GM18868 (cell line): ENCODE measurements around the gene FRMD4A.

Experiments
- ATAC-seq: cut with Tn5 transposase; IDR thresholded peaks from one replicate; pipeline ENCODE4 v1.9.1; 2021; ENCODE audit warnings: mild to moderate bottlenecking, moderate library complexity; ENCODE audit not compliant: unreplicated experiment

FRMD4A gene

DNA sequence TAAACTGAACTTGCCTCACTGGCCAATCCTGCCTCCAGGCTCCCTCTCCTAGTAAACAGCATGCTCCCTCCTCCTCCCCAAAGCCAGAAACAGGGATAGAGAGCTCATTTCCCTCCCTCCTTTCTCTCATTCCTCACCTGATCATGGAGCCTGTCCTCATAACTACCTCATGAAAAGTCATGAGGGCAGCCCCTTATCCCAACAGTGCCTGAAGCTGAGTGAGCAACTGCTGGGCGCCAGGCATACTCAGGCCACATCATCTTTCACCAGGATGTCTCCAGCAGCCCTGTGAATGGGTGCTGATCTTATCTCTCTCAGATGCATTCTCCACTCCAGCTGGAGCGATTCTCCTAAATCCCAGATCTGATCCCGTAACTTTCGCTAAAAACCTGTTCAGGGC is 436.8 kb downstream of the FRMD4A start:
- no peak for ATAC-seq

DNA sequence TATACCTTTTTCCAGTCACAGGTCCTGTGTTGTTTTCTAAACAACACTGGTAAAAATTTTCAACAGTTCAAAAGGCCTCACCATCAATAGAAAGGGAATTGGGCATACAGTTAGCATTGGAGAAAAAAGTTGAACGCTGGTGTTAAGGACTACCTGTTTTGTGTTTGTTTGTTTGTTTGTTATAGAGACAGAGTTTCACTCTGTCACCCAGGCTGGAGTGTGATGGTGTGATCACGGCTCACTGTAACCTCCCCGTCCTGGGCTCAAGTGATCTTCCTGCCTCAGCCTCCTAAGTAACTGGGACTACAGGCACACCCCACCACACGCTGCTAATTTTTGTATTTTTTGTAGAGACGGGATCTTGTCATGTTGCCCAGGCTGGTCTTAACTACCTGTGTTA is 437.9 kb downstream of the FRMD4A start:
- no peak for ATAC-seq

DNA sequence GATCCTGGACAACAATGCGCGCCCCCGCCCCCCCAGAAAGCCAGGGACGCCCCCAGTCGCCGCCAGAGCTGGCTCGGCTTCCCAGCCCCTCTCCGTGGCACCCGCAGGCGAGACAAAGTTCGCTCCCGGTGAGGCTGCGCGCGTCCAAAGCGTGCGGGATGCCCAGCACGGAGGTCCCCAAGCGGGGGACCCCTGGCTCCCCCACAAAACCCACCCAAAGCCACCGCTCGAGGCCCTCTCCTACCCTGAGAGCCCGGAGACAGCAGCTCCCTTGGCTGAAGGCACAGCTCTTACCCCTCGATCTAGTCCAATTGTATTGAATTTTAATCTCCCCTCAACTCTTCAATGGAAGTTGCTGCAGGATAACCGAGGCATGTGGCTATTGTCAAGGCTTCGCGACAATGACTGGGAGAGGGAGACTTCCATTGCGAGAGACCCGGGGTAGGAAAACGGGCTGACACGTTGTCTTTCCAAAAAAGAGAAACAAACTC is 438.7 kb downstream of the FRMD4A start:
- no peak for ATAC-seq

DNA sequence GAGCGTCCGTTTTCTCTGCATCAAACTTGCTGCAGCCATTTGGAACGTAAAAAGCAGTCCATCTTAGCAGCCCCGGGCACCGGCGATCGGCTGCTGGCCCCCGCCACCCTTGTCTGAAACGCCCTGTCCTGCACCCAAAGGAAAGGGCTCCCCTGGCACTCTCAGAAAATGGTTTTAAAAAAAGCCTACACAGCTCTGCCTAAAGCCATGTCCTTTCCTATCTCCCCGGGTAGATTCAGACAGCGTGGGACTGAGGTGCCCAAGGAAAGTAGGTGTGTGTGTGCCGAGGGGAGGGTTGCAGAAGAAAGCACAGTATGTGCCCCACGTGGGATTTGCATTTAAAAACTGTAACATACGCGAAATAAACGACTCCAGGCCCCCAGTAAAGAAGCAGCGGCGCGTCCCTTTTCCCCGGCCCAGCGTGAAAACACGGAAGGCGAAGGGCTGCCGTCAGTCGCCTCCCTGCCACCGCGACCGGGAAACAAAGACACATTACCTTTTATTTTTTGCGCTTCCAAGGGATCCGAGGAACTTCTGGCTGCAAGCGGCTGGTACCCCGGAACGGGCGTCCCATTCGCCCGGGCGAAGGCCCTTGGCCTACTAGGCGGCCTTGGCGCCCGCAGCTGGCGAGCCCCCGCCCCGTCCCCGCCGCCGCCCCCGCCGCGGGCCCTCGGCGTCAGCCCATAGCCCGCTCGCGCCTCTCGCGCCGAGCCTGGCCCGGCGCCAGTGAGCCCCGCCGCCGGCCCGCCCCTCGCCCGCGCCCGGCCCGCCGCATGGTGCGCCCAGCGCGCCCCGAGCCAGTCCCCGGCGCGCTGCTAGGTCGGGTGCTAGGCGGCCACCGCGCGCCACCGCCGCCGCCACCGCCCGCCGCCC is 439.4 kb downstream of the FRMD4A start:
- peak; percentile 32 for ATAC-seq

DNA sequence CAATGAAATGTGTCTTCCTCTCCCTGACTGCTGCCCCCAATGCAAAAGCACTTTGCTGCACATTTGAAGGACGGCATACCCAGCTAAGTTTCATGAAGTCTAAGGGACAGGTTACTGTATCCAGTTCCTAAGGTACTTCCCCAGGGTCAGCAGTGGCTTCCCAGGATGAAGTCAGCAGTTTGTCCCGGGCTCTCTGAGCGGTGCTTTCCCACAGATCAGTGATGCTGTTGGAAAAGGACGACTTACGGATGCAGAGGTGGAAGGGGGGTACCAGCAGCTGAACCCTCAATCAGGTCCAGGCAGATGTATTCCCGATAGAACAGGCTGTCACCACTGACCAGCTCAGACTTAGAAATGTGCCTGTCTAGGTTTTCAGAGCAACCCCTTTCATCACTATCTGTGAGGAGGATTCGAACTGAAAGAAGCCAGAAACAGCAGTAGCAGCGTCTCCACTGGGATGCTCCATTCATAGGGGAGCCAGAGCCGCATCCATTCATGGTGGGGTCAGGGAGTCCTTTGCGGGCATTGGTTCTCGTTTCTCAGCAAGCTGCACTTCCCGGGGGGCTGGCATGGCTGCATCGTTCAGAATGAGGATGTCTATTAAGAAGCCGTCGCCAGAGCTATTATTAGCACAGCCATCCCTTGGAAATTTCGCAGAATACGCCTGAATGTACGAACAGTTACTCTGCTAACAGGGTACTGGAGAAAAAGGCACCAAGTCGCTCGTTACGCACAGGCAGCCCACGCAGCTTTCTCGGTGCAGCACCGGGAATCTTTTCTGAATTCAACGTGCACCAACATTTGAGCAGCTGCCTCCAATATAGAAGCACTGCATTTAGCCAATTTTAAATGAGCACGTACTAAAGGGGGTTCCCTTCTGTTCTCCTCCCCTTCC is 440.2 kb downstream of the FRMD4A start:
- ATAC-seq = no peak

DNA sequence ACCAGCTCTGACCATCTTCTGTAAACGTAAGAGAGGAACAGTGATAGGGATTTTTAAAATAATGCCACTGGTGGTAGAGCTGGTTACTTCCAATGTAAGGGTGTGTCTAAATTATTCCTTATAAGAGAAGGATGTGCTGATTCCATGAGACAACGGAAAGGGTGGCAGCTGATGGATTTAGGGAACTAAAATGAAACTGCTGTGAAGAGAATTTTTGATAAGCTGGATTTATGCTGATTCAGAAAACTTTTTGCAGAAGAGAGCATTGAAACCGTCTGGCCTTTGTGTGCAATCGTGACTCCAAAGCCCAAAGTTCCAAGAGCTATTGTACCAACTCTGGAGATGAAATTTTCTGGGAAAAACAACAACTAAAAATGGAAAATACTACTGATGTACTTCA is 443.0 kb downstream of the FRMD4A start:
- ATAC-seq = no peak

DNA sequence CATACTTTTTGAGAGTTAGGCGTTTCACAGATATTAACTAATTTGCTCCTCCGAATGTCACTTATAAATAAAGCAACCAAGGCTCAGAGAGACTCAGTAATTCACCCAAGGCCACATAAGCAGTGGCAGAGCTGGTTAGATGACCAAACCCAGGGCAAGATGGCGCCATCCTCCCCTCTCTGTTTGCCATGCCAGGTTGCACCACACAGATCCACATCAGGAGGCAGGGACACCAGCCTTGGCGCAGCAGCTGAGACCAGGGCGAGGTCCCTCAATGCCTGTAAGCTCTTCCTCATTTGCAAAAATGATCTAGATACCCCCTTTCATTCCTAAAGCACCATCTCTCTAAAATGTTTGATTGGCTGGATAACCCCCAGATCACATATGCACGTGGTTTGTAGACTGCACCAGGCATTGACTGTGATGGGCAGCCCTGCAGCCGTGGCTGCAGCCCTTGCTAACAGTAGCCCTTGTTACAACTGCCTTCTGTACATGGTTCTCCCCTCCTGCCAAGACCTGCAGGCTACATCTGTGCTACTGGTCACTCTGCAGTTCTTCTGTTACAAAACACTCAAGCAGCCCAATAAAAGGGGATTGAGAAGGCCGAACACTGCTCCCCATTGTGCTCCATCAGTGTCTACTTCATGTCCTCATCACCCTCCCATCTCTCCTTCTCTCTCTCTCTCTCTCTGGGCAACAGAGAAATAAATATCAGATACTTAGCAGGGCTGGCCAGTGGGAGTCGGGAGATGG is 445.3 kb downstream of the FRMD4A start:
- no peak for ATAC-seq

DNA sequence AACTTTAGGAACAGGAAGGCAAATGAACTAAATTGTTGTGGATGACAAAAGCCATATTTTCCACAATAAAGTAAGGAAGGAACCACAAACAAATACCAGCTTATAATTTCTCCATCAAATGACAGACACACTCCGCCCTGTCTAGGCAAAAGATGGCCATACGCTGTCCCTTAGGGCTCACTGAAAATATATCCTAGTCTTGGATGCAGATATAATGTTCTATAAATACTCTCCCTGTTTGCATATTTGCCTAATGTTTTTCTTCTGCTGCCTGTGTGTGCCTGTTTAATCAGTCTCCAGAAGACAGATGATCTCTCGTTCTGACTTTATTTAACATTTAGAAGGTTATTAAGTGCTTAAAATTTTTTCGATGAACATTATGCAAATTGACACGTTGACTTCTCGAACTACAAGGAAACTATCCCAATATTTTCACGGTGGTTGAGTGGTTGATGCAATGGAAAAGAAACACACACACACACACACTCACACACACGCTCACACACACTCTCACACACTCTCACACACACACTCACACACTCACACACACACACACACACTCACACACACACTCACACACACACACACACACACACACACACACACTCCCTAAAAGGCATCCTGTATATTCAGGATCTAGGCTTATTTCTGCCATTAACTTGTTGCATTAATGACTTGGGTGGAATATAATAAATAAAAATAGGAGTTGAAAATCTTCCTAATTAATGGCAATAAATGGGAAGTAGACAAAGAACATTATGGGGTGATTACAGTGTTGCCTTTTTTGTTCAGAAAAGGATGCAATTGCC is 446.9 kb downstream of the FRMD4A start:
- no peak for ATAC-seq

- ATAC-seq = peak; percentile 40
Measured at GRCh38 chr10:13882119-13882711, 448.5 kb downstream of the FRMD4A start.

GRCh38 chr10:13880760-13881159 is 450.0 kb downstream of the FRMD4A start:
- ATAC-seq = no peak

DNA sequence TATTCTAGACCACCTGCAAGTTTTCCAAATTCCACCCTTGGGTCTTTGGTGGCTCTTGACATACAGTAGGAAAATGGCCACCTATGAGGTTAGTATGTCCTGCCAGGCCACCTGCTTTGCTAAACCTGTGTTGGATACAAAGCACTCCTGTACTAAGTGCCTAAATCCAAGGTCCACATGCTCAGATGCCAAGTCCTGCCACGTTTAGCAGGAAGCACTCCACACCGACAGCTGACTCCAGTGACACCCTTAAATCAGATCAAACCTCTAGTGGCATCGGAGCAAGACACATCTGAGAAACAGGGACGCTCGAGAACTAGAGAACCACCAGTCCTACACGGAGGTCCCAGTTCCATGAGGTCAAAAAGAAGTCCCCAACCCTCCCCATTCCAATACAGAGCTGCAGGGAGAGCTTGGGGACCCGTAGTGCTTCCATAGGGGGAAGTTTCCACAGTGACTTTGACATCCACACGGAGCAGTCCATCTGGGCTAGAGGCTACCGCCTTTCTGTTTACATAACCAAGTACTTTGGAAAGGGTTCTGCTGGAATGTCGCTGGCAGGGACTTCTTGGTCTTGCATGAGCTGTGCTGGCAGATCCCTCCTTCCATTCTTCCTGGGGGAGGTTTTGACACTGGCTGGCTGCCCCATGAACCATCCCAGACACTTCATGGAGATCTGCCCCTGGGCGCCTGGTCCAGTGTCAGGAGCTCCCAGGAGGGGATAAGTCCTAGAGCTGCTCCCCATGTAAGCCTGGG is 453.4 kb downstream of the FRMD4A start:
- no peak for ATAC-seq

DNA sequence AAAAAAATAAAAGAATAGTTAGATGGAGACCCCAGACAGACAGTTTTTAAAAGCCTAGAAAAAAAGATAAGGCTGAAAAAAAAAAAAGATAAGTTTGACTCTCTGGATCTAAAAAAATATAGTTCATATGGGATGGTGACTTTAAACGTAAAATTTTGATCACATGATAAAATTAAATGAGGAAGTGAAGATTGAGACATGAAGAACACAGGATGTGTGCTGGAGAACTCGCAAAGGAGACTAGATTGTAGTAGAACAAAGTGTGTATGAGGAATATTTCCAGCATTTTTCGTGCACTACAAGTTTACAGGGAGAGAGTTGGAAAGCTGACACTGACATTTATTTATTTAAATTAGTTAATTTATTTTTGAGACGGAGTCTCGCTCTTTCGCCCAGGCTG is 457.5 kb downstream of the FRMD4A start:
- peak; percentile 66 for ATAC-seq

- ATAC-seq = no peak
Measured at GRCh38 chr10:13872411-13872810, 458.3 kb downstream of the FRMD4A start.

DNA sequence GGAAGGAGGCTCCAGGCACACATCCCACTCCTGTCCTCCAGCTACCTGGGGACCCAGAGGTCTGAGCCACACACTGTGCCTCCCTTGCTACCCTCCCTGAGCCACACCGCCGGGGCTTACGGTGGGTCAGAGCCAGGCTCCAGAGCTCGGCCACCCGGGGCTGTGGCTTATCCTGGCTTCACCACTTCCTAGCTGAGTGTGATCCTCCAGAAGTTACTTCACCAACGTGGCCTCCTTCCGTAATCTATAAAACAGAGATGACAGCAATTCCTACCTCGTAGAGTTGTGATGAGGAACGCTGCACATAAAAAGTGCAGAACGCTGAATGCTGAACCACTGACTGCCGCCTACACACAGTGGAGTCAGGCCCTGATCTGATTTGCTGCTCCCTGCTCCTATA is 458.9 kb downstream of the FRMD4A start:
- ATAC-seq = no peak

GRCh38 chr10:13871011-13871410 is 459.7 kb downstream of the FRMD4A start:
- ATAC-seq = no peak

DNA sequence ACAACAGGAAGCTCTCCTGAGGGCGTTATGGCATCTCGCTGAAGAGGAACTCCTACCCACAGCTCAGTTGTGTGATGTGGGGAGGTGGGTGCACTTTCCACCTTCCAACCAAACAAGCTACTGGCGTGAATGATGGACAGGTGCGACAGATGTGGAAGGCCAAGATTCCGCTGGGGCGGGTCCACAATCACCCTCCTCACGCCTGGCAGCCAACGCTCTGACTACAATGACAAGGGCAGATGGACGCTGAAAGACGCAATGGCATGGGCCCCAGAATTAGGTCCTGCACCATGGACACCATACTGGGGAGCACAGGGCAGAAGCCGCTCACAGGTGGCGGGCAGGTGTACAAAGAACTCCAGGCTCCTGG is 461.4 kb downstream of the FRMD4A start:
- ATAC-seq = no peak

- ATAC-seq = no peak
Measured at GRCh38 chr10:13868528-13869294, 462.0 kb downstream of the FRMD4A start.

- no peak for ATAC-seq
Measured at GRCh38 chr10:13867822-13868221, 462.9 kb downstream of the FRMD4A start.
